NB4 (cell line): ENCODE results near the gene CTDSP2.
"Not testable (repeated sequence)": the region's sequence is repeated elsewhere in the genome, so short reads cannot be mapped to it uniquely, and the experiment has no call there.

Source experiments
- POLR2A ChIP-seq: IDR thresholded peaks from 2 replicates; pipeline ENCODE4 v1.6.1; 2011; ENCODE audit warnings: mild to moderate bottlenecking; ENCODE audit not compliant: insufficient read length; ENCODE audit errors: extremely low read depth
- TF ChIP-seq, protein P1 (sequence below): IDR thresholded peaks from 2 replicates; pipeline ENCODE4 v1.6.1; 2011; ENCODE audit warnings: low read depth, low read length
- TF ChIP-seq, protein P2 (sequence below): IDR thresholded peaks from one replicate; pipeline ENCODE4 v1.5.1; 2012; ENCODE audit warnings: low read depth, low read length

DNA sequence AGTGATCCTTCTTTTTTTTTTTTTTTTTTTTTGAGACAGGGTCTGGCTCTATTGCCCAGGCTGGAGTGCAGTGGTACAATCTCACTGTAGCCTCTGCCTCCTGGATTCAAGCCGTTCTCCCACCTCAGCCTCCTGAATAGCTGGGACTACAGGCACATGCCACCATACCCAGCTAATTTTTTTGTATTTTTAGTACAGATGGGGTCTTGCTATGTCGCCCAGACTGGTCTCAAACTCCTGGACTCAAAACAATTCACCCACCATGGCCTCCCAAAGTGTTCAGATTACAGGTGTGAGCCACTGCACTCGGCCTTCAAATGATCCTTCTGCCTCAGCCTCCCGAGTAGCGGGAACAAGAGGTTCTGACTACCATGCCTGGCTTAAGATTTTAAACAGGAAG lies 14.4 kb upstream of the CTDSP2 start:
- TF ChIP-seq, protein P1, sequence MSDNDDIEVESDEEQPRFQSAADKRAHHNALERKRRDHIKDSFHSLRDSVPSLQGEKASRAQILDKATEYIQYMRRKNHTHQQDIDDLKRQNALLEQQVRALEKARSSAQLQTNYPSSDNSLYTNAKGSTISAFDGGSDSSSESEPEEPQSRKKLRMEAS = not testable (repeated sequence)
- TF ChIP-seq POLR2A = not testable (repeated sequence)
- TF ChIP-seq, protein P2, sequence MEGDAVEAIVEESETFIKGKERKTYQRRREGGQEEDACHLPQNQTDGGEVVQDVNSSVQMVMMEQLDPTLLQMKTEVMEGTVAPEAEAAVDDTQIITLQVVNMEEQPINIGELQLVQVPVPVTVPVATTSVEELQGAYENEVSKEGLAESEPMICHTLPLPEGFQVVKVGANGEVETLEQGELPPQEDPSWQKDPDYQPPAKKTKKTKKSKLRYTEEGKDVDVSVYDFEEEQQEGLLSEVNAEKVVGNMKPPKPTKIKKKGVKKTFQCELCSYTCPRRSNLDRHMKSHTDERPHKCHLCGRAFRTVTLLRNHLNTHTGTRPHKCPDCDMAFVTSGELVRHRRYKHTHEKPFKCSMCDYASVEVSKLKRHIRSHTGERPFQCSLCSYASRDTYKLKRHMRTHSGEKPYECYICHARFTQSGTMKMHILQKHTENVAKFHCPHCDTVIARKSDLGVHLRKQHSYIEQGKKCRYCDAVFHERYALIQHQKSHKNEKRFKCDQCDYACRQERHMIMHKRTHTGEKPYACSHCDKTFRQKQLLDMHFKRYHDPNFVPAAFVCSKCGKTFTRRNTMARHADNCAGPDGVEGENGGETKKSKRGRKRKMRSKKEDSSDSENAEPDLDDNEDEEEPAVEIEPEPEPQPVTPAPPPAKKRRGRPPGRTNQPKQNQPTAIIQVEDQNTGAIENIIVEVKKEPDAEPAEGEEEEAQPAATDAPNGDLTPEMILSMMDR = not testable (repeated sequence)
